Dermis microvascular lymphatic vessel endothelial cell (primary cell): ENCODE data around the gene OPA1. TPM values are rescaled to one million over a fixed set of nuclear protein-coding genes. Genes with fewer than 3 reads are reported as not detected.

Source experiments
- DNase-seq, 2 donors: peaks; one replicate each; pipeline versions ENCODE4 v3.0.0 to v3.0.0-alpha.2; 2010; ENCODE audit warnings: low read depth in 2 of 2
- total RNA-seq: library from RNA; depleted of rRNA; stranded (reverse); fragments of >200 nt; gene quantifications from 2 replicates; pipeline ENCODE4 v1.2.1, GENCODE V29; 2014

Gene OPA1
- total RNA-seq, 1 donor from 2014 or later, result 46.2 TPM

- no peak for DNase-seq
Measured at GRCh38 chr3:193710286-193711165, 117.5 kb downstream of the OPA1 start.

- DNase-seq, result no peak
Measured at GRCh38 chr3:193711166-193711485, 118.1 kb downstream of the OPA1 start.

GRCh38 chr3:193711523-193711963, 118.5 kb downstream of the OPA1 start:
- DNase-seq, result no peak

- no peak for DNase-seq
Measured at GRCh38 chr3:193711964-193712598, 119.1 kb downstream of the OPA1 start.

- DNase-seq, result no peak
Measured at GRCh38 chr3:193712938-193713337, 119.9 kb downstream of the OPA1 start.

GRCh38 chr3:193714523-193715137, 121.6 kb downstream of the OPA1 start:
- no peak for DNase-seq

- no peak for DNase-seq
Measured at GRCh38 chr3:193716150-193716549, 123.1 kb downstream of the OPA1 start.

GRCh38 chr3:193719735-193720134, 126.7 kb downstream of the OPA1 start:
- no peak for DNase-seq

GRCh38 chr3:193720169-193720568, 127.2 kb downstream of the OPA1 start:
- DNase-seq, result no peak

GRCh38 chr3:193722566-193722965, 129.6 kb downstream of the OPA1 start:
- no peak for DNase-seq

GRCh38 chr3:193727089-193727488, 134.1 kb downstream of the OPA1 start:
- DNase-seq, result no peak

GRCh38 chr3:193728429-193729087, 135.6 kb downstream of the OPA1 start:
- DNase-seq, result no peak

GRCh38 chr3:193729088-193729465, 136.1 kb downstream of the OPA1 start:
- no peak for DNase-seq

GRCh38 chr3:193729601-193730000, 136.6 kb downstream of the OPA1 start:
- no peak for DNase-seq

- DNase-seq, result no peak
Measured at GRCh38 chr3:193730511-193730910, 137.5 kb downstream of the OPA1 start.

GRCh38 chr3:193730976-193731375, 138.0 kb downstream of the OPA1 start:
- DNase-seq, result no peak

- no peak for DNase-seq
Measured at GRCh38 chr3:193731656-193732055, 138.6 kb downstream of the OPA1 start.

GRCh38 chr3:193732391-193732790, 139.4 kb downstream of the OPA1 start:
- DNase-seq, result no peak

GRCh38 chr3:193732827-193733226, 139.8 kb downstream of the OPA1 start:
- no peak for DNase-seq

- DNase-seq, result no peak
Measured at GRCh38 chr3:193734737-193735366, 141.8 kb downstream of the OPA1 start.

GRCh38 chr3:193735850-193736249, 142.8 kb downstream of the OPA1 start:
- no peak for DNase-seq

GRCh38 chr3:193736616-193737015, 143.6 kb downstream of the OPA1 start:
- DNase-seq, result no peak
